Left renal pelvis (tissue), 4 donors: ENCODE data around the gene PER2. TPM values are rescaled to one million over a fixed set of nuclear protein-coding genes. Genes with fewer than 3 reads are reported as not detected.
A peak's percentile ranks its signal among the peaks of the same experiment; 100 is the strongest.

Source experiments
- DNase-seq, 4 donors: peaks; one replicate each; pipeline ENCODE4 v3.0.0-alpha.2; 2013; ENCODE audit warnings: low read depth in 4 of 4, low spot score in 3 of 4
- polyA plus RNA-seq, 4 donors: library from polyadenylated mRNA; unstranded; fragments of 120-200 nt; gene quantifications; one replicate each; pipeline ENCODE4 v1.2.1, GENCODE V29; 2013; ENCODE audit not compliant: insufficient read length in 4 of 4

The PER2 gene
- polyA plus RNA-seq, 4 donors: 5.4 to 9.4 (median 7.6) TPM

- DNase-seq: no peak
Observed at GRCh38 chr2:238235331-238235732, 53.1 kb downstream of the PER2 start.

GRCh38 chr2:238233625-238234024 is 54.8 kb downstream of the PER2 start:
- DNase-seq: no peak

GRCh38 chr2:238231809-238232208 is 56.6 kb downstream of the PER2 start:
- DNase-seq: no peak

GRCh38 chr2:238231251-238231793 is 57.1 kb downstream of the PER2 start:
- no peak for DNase-seq

GRCh38 chr2:238230699-238231098 is 57.7 kb downstream of the PER2 start:
- DNase-seq: no peak

GRCh38 chr2:238228700-238229099 is 59.7 kb downstream of the PER2 start:
- no peak for DNase-seq

- no peak for DNase-seq
Observed at GRCh38 chr2:238227587-238228032, 60.8 kb downstream of the PER2 start.

- DNase-seq: no peak
Observed at GRCh38 chr2:238226698-238227586, 61.5 kb downstream of the PER2 start.

- no peak for DNase-seq
Observed at GRCh38 chr2:238225911-238226697, 62.3 kb downstream of the PER2 start.

GRCh38 chr2:238225121-238225520 is 63.3 kb downstream of the PER2 start:
- no peak for DNase-seq

GRCh38 chr2:238224356-238225035 is 63.9 kb downstream of the PER2 start:
- no peak for DNase-seq

GRCh38 chr2:238220892-238221521 is 67.4 kb downstream of the PER2 start:
- no peak for DNase-seq

- DNase-seq: no peak
Observed at GRCh38 chr2:238220274-238220891, 68.0 kb downstream of the PER2 start.

GRCh38 chr2:238216651-238217184 is 71.7 kb downstream of the PER2 start:
- DNase-seq: no peak

GRCh38 chr2:238207006-238207405 is 81.4 kb downstream of the PER2 start:
- DNase-seq: no peak

- DNase-seq: no peak
Observed at GRCh38 chr2:238203973-238204683, 84.3 kb downstream of the PER2 start.

GRCh38 chr2:238203094-238203972 is 85.1 kb downstream of the PER2 start, which contains the start of gene ILKAP:
Gene ILKAP, minus strand, starts transcription at chr2:238203695. Its CDS starts 142 bp downstream, at chr2:238203553.
- DNase-seq: peak; percentile 44 to 75 (median 68)
